AG04449 (cell line): ENCODE measurements around the gene RFFL.

Experiments
- CTCF ChIA-PET: fragments of 350-600 bp; formaldehyde crosslinking; extraction: SDS; loops from one replicate; lab custom pipeline; 2021; ENCODE audit warnings: antibody characterized with exemption; lab: Yijun Ruan, JAX
- POLR2A ChIA-PET: fragments of 400-600, 350-600 bp; formaldehyde crosslinking; extraction: SDS; loops from one replicate; lab custom pipeline; 2020; ENCODE audit warnings: antibody characterized with exemption, inconsistent platforms; lab: Yijun Ruan, JAX
- DNase-seq: peaks from one replicate; pipeline ENCODE4 v3.0.0-alpha.2; 2010; ENCODE audit warnings: low read depth, low spot score
- H3K4me3 ChIP-seq: 2 replicates; pipeline ENCODE4 v1.5.1; 2011; ENCODE audit warnings: low read depth, mild to moderate bottlenecking, control low read depth, low read length
- CTCF ChIP-seq: IDR thresholded peaks from one replicate; pipeline ENCODE4 v1.5.1; 2011; ENCODE audit warnings: mild to moderate bottlenecking, moderate library complexity, low read length, control low read depth, inconsistent platforms; ENCODE audit not compliant: insufficient read depth; ENCODE audit errors: missing control alignments

The RFFL gene

DNA sequence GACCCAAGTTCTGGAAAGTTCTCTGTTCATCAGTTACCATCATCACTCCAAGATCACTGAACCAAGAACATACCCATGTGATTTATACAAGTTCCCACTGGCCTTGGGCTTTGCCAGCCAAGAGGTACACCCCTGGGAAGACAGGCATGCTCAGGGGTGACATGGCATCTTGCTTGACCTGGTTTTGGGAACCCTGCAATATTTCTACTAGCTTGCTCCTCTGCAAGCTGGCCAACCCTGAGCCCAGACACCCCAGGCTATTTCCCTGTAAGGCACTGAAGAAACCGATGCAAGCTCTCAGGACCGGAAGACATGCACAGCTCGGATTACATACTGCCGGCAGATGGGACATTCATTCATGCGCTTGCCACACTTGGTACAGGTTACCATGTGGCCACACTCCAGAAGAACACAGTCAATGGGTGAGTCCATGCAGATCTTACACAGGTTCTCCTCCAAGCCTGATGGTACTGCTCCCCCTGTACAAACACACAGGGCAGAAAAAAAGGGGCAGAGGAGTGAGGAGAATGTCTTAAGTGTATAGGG is 51.8 kb downstream of the RFFL start:
- ChIA-PET POLR2A (no interaction called here), CTCF (interaction anchor here (1.1 to 2.1 kb wide), 3 partner anchors 10 to 108 kb away, joined by 4 to 5 read pairs (median 4); no protein-coding TSS in a partner anchor)
- no peak for DNase-seq
- no peak overlapping the region for H3K4me3 ChIP-seq
- no peak for TF ChIP-seq CTCF

DNA sequence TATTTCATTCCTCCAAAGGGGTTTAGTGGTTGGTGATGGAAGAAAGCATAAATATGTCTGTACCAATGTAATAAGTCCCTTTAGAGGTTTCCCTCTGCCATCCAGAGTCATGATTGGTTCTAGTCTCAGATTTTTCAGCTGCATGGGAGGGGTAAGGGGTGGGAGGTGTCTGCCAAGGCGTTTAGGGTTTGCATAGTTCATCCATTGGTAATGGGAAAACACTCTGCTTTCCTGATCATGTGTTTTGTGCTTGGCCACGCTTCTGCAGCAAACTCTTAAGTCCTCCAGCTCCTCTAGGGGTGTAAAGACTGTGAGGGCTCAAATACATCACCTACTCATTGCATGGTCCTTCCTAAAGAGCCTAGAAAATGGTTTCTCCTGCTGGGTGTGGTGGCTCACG is 53.4 kb downstream of the RFFL start:
- DNase-seq, result no peak
- no peak for TF ChIP-seq CTCF
- no peak overlapping the region for H3K4me3 ChIP-seq
- CTCF ChIA-PET, result interaction anchor here (1.1 to 4.2 kb wide), 3 partner anchors 10 to 80 kb away, joined by 5 to 17 read pairs (median 5); no protein-coding TSS in a partner anchor
- POLR2A ChIA-PET, result no interaction called here

- no peak overlapping the region for H3K4me3 ChIP-seq
- TF ChIP-seq CTCF, result no peak
- POLR2A ChIA-PET, result no interaction called here
- no peak for DNase-seq
- CTCF ChIA-PET, result interaction anchor here (1.1 to 4.2 kb wide), 3 partner anchors 7 to 112 kb away, joined by 3 to 17 read pairs (median 3); no protein-coding TSS in a partner anchor
Measured at GRCh38 chr17:35006961-35007360, 56.5 kb downstream of the RFFL start.

GRCh38 chr17:35006345-35006744 is 57.2 kb downstream of the RFFL start:
- no peak for DNase-seq
- POLR2A ChIA-PET, result no interaction called here
- TF ChIP-seq CTCF, result no peak
- H3K4me3 ChIP-seq, result no peak overlapping the region
- CTCF ChIA-PET, result interaction anchor here (0.6 to 1.4 kb wide), 2 partner anchors 16 to 83 kb away, joined by 3 to 4 read pairs; no protein-coding TSS in a partner anchor

DNA sequence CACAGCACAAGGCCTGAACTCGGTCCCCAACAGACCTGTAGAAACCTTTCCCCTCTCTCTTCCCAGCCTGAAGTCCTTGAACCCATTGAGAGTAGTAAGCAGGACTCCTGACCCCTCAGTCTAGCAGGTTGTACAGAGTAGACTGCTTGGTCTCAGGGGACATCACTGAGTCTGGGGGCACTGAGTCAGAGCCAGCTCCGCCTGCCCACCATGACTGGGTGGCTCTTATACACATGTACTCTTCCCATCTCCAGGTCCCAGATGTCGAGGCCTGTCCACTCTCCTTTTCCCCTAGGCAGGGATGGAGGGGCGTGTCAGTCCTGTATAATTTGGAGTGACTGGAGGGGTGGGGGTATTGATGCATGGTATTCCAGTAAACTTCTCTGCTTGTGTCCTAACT is 59.7 kb downstream of the RFFL start:
- ChIA-PET POLR2A (no interaction called here), CTCF (interaction anchor here (1.2 to 2.0 kb wide), 2 partner anchors 86 kb away, joined by 4 to 5 read pairs; no protein-coding TSS in a partner anchor)
- TF ChIP-seq CTCF, result no peak
- H3K4me3 ChIP-seq, result no peak overlapping the region
- DNase-seq, result no peak

GRCh38 chr17:35002876-35003551 is 60.5 kb downstream of the RFFL start:
- DNase-seq, result no peak
- CTCF ChIA-PET, result interaction anchor here (0.8 to 2.0 kb wide), 3 partner anchors 18 to 116 kb away, joined by 3 to 11 read pairs (median 5); partner anchors contain the start of gene RAD51D
- POLR2A ChIA-PET, result no interaction called here
- TF ChIP-seq CTCF, result no peak
- H3K4me3 ChIP-seq, result no peak overlapping the region
